Omental fat pad (tissue), 4 donors: Measurements from ENCODE around the gene UROC1. TPM values are rescaled to one million over a fixed set of nuclear protein-coding genes. Genes with fewer than 3 reads are reported as not detected.

ENCODE experiments used
- ATAC-seq: fragments of 150-250 bp; one replicate; pipeline ENCODE4 v1.9.1; 2016; ENCODE audit warnings: mild to moderate bottlenecking, moderate library complexity; ENCODE audit not compliant: low FRiP score
- DNase-seq: peaks from one replicate; pipeline ENCODE4 v3.0.0-alpha.2; 2019; ENCODE audit warnings: low spot score
- total RNA-seq, 4 donors: library from RNA; depleted of rRNA; stranded (reverse); fragments of >200 nt; gene quantifications; one replicate each; pipeline ENCODE4 v1.1.0, GENCODE V29; 2016
- TF ChIP-seq, protein P1 (sequence below), 3 donors: fragments of 450-650 bp; IDR thresholded peaks; one replicate each; pipeline ENCODE4 v1.5.1; 2016 to 2017; ENCODE audit warnings: antibody characterized with exemption in 3 of 3, mild to moderate bottlenecking in 3 of 3, moderate library complexity in 2 of 3

The UROC1 gene
- total RNA-seq, 4 donors from 2014 or later = not detected

DNA sequence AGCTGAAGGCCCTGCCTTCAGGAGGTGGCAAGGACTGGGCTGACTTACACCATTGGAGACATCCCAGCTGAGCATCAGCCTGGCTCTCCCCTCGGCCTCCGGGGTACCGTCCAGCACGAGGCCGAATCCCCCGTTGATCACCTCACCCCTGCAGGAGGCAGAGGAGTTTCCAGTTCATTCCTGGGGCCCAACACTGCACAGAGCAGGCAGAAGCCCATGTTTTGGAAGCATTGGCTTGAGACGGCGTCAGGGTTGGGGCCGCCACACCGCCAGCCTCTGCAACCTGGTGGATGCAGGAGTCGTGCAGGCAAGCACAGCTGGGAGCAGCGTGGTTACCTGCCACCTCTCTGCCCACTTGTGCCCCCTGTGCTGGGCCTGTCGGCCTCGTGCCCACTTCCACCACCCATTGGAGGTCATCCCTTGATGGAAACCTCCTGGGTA lies 34.2 kb downstream of the UROC1 start:
- DNase-seq (no peak), ATAC-seq (no peak)
- TF ChIP-seq, protein P1, sequence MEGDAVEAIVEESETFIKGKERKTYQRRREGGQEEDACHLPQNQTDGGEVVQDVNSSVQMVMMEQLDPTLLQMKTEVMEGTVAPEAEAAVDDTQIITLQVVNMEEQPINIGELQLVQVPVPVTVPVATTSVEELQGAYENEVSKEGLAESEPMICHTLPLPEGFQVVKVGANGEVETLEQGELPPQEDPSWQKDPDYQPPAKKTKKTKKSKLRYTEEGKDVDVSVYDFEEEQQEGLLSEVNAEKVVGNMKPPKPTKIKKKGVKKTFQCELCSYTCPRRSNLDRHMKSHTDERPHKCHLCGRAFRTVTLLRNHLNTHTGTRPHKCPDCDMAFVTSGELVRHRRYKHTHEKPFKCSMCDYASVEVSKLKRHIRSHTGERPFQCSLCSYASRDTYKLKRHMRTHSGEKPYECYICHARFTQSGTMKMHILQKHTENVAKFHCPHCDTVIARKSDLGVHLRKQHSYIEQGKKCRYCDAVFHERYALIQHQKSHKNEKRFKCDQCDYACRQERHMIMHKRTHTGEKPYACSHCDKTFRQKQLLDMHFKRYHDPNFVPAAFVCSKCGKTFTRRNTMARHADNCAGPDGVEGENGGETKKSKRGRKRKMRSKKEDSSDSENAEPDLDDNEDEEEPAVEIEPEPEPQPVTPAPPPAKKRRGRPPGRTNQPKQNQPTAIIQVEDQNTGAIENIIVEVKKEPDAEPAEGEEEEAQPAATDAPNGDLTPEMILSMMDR (IDR thresholded peaks at IDR 0.05) = no peak

DNA sequence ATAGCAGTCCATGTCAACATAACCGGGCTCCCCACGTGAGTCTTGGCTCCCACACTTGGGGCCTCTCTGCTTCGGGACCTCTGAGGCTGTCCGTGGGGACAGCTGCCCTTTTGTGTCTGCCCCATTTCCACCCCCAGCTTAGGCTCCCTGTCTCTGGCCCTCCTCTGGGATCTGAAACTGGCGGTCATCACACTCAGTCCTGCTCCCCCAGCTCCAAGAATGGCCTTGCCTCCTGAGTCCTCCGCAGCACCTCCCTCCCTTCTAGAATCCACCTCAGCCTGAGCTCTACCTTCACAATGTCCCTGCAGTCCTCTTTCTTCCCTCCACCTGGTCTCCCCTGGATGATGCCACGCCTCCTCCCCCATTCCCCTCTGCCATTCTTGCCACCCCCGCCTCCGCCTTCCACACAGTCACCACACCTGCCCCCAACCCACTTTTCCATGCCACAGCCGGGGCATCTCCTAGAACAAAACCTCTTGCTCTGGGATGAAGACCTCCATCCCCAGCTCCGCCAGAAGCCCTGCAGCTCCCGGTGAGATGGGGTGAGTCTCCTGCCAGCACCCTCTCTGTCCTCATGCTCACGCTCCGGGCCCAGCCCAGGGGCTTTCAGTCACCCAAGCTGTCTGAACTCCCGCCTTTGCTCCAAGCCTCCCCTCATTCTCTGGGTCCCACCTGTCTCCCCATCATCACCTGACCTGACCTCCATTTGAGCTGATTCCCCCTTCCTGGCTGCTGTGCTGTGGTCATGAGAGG lies 34.9 kb downstream of the UROC1 start:
- DNase-seq = no peak
- ATAC-seq = no peak
- TF ChIP-seq, protein P1 (IDR thresholded peaks at IDR 0.05) = no peak

GRCh38 chr3:126481808-126482502 lies 35.6 kb downstream of the UROC1 start:
- no peak for DNase-seq
- TF ChIP-seq, protein P1 (IDR thresholded peaks at IDR 0.05) = no peak
- no peak for ATAC-seq

GRCh38 chr3:126480861-126481260 lies 36.7 kb downstream of the UROC1 start:
- ATAC-seq = no peak
- DNase-seq = no peak
- TF ChIP-seq, protein P1 (IDR thresholded peaks at IDR 0.05) = no peak

DNA sequence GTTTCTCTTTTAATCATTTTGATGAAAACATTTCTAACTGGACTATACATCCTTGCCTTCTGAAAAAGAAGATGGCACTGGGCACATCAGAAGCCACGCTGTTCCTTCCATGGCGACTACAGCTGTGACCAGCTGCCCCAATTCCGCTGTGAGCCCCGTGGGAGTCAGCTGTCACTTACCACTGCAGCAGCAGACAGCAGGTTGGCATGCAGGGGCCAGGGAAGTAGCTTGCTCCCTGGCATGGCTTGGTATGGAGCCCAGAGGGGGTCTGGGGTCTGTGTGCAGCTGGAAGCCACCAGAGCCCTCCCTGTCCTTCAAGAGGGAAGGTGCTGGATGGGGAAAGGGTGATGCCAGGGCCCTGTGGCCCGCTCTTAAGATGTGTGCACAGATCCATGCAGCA lies 37.4 kb downstream of the UROC1 start:
- DNase-seq = no peak
- TF ChIP-seq, protein P1 (IDR thresholded peaks at IDR 0.05) = no peak
- ATAC-seq = no peak

- no peak for ATAC-seq
- TF ChIP-seq, protein P1 (IDR thresholded peaks at IDR 0.05) = no peak
- no peak for DNase-seq
These were observed 37.9 kb downstream of the UROC1 start for GRCh38 chr3:126479642-126480041.
